SIG-M5 treated with dmso at 0.1 percent for 504 hours (cell line): ENCODE data around the gene CSN2.
"Not testable (repeated sequence)": the region's sequence is repeated elsewhere in the genome, so short reads cannot be mapped to it uniquely, and the experiment has no call there.

ENCODE experiments used
- DNase-seq: peaks from one replicate; lab custom pipeline; 2025; ENCODE audit not compliant: unreplicated experiment; lab: John Stamatoyannopoulos, UW

Gene CSN2

GRCh38 chr4:69965628-69966027 lies at the start of gene CSN2:
Gene CSN2, minus strand, starts transcription at chr4:69965728. Its CDS starts 4,733 bp downstream, at chr4:69960995.
- DNase-seq: no peak

GRCh38 chr4:70008771-70009170 lies 43.2 kb upstream of the CSN2 start:
- no peak for DNase-seq

GRCh38 chr4:70002507-70002906 lies 37.0 kb upstream of the CSN2 start:
- DNase-seq: no peak

- DNase-seq: no peak
These were observed 35.2 kb upstream of the CSN2 start for GRCh38 chr4:70000711-70001110.

- DNase-seq: no peak
These were observed 33.9 kb upstream of the CSN2 start for GRCh38 chr4:69999420-69999819.

GRCh38 chr4:69995526-69996016 lies 30.0 kb upstream of the CSN2 start, which contains the start of gene STATH:
Gene STATH, plus strand, starts transcription at chr4:69995966. Its CDS starts 2,472 bp downstream, at chr4:69998438.
- no peak for DNase-seq

GRCh38 chr4:69994782-69995181 lies 29.3 kb upstream of the CSN2 start:
- no peak for DNase-seq

- DNase-seq: no peak
These were observed 25.5 kb upstream of the CSN2 start for GRCh38 chr4:69991016-69991415.

- no peak for DNase-seq
These were observed 21.1 kb upstream of the CSN2 start for GRCh38 chr4:69986663-69987062.

- DNase-seq: no peak
These were observed 18.5 kb upstream of the CSN2 start for GRCh38 chr4:69984030-69984443.

GRCh38 chr4:69977582-69977981 lies 12.1 kb upstream of the CSN2 start:
- DNase-seq: no peak

- DNase-seq: no peak
These were observed 9.1 kb upstream of the CSN2 start for GRCh38 chr4:69974631-69975030.

- DNase-seq: no peak
These were observed 4.5 kb upstream of the CSN2 start for GRCh38 chr4:69970071-69970470.

- no peak for DNase-seq
These were observed 8.3 kb downstream of the CSN2 start for GRCh38 chr4:69957209-69957608.

- DNase-seq: no peak
These were observed 13.9 kb downstream of the CSN2 start for GRCh38 chr4:69951602-69952001.

- no peak for DNase-seq
These were observed 29.0 kb downstream of the CSN2 start for GRCh38 chr4:69936566-69936965.

- DNase-seq: no peak
These were observed 31.4 kb downstream of the CSN2 start for GRCh38 chr4:69934150-69934549.

- DNase-seq: no peak
These were observed 34.8 kb downstream of the CSN2 start, which contains the start of gene CSN1S1 for GRCh38 chr4:69930768-69931167. Gene CSN1S1, plus strand, starts transcription at chr4:69931068. Its CDS starts 1,488 bp downstream, at chr4:69932556.

- not testable (repeated sequence) for DNase-seq
These were observed 41.6 kb downstream of the CSN2 start for GRCh38 chr4:69923782-69924410.

- DNase-seq: no peak
These were observed 44.7 kb downstream of the CSN2 start for GRCh38 chr4:69920874-69921273.

- DNase-seq: no peak
These were observed 55.3 kb downstream of the CSN2 start for GRCh38 chr4:69910016-69910782.

GRCh38 chr4:69909195-69909594 lies 56.3 kb downstream of the CSN2 start:
- peak; percentile 0 for DNase-seq
